Raji (cell line): ENCODE data around the gene PRR36.

Source experiments
- POLR2A ChIP-seq: IDR thresholded peaks from 2 replicates; pipeline ENCODE4 v1.6.1; 2011; ENCODE audit warnings: low read depth, low read length, control low read depth; ENCODE audit not compliant: insufficient read depth

PRR36 gene

DNA sequence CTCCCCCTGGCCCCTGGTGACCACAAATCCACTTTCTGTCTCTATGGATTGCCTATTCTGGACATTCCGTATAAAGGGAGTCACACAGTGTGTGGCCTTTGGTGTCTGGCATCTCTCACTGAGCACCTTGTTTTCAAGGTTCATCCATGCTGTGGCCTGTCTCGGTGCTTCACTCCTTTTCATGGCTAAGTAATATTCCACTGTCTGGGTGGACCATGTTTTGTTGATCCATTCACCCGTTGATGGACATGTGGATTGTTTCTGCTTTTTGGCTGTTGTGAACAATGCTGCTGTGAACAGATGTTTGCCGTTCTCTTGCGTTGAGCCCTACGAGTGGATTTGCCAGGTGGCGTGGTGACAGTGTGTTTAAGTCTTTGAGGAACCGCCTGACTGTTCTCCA is 33.6 kb downstream of the PRR36 start:
- no peak for TF ChIP-seq POLR2A

DNA sequence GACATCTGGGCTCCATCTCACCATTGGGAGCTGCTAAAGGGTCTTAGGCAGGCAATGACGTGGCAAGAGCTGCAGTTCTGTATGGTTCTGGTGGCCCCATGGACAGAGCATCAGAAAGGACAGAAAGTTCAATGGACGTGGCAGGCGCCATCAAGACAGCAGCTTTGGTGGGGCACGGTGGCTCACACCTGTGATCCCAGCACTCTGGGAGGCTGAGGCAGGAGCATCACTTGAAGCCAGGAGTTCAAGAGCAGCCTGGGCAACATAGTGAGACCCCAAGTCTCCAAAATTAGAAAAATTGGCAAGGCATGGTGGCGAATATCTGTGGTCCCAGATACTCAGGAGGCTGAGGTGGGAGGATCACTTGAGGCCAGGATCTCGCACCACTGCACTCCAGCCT is 34.7 kb downstream of the PRR36 start:
- no peak for TF ChIP-seq POLR2A

DNA sequence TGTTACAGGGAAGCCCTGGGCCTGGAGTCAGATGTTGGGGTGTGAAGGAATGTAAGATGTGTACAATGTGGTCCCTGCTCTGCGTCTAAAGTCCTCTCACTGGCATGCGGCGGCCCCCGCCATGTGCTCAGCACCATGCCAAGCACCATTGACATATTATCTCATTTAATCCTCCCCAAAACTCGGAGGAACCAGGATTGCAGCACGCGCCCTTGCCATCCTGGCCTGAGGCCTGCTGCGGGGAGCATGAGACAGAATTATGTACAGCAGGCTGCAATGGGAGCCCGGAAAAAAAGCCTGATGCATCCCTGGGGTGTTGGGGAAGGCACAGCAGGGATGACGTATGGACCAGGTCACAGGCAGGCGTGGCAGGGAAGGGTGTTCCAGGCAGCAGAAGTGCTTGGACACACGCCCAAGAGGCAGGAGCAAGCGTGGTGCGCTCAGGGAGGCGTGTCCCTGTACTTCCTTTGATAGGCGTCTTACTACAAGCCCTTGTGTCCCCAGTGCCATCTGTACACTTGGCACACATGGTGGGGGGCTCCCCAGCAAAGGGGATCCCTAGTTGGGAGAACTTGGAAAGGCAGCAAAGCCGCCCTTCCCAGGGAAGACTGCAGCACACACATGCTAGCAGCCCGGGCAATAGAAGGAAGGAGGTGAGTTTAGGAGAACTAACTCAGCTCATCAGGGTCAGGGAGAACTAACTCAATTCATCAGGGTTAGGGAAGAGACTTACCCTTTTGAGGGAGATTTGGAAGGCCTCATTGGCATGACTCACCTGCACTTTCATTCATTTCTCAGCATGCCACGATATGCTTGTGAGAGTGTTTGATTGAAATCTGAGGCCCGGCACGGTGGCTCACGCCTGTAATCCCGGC is 40.7 kb downstream of the PRR36 start:
- no peak for TF ChIP-seq POLR2A

DNA sequence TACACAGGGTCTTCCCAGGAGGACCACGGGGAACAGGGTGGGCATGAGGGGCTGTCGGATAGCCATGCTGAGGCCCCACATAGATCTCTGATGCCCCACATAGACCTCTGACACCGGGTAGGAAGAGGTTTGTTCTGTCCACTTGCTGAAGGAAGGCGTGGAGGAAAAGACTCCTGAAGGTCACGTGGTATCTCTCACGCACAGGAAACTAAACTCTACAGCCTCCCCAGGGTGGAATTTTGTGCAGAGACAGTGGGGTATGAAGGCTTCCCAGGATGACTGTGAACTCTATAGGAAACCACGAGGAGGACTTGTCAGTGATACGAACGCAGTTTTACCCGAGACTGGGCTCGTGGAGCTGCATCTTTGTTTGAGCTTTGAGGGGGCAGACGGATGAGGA is 41.4 kb downstream of the PRR36 start:
- TF ChIP-seq POLR2A: no peak

DNA sequence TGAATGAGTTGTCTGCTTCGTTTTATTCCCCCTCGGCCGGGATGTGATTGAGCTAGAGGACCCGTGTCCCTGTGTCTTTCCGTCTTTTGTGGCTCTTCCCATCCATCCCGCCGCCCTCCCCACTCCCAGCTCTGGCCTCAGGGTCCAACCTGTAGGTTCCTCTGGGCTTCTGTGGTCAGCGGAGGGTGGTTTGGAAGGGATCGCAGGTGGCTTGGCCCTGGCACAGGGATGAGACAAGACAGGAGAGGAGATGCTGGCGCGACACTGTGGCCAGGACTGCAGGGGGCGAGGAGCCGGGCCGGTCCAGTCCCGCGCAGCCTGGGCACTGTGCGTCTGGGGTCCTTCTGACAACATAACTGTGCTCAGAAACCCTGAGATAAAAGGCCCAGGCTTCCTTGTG is 42.2 kb downstream of the PRR36 start:
- TF ChIP-seq POLR2A: no peak

DNA sequence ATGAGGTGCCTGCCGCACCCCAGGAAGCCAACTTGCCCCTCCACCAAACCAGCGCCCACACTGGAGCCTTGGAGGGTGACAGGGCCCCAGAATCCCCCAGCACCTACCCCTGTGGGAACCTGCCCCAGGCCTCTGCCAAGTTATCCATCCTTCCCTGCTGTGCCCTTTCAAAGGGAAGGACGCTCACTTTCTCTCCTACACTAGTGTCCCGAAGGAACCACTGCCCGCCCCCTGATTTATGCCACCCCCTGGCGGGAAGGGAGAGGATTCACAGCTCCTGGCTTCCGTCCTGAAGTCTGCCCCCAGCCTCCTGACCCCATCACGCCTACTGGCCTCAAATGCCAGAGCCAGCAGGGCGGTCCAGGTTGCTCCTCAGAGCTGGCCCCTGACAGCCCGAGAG is 42.7 kb downstream of the PRR36 start:
- no peak for TF ChIP-seq POLR2A

DNA sequence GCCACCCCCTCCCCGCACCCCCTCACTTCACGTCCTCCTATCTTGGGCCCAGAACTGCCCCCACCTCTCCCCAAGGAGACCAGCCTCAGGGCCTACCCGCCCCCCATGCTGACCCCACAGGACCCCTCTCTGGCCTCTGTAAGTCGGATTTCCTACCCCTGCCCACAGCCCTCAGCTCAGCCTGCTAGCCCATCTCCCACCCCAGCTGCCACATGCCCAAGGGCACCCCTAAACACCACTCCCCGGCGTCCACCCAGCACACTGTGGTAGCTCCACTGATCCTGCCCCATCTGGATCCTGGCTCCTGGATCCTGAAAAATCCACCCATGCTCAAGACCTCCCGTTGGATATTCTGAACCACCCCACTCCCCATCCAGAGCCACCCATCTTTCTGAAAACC is 43.4 kb downstream of the PRR36 start:
- no peak for TF ChIP-seq POLR2A

DNA sequence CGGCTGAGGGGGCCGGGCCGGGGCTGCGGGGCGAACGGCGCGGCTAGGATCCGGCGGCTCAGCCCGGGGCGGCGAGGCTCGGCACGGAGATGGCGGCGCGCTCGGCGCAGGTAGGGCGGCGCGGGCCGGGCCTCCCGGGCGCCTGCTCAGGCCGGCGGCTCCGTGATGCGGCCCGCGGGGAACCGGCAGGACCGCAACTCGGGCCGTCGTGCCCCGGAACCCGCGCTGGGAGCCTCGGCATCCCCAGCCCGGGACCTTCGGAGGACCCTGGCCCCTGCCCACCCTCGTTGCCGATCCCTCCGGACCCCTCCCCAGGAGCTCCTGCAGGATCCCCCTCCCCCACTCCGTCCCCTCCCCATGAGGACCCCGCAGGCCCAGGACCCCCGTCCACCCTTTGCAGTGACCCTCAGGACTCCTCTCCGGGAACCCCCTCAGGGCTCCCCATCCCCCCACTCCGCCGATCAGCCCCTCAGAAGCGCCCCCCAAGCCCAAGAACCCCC is 43.9 kb downstream of the PRR36 start:
- no peak for TF ChIP-seq POLR2A

DNA sequence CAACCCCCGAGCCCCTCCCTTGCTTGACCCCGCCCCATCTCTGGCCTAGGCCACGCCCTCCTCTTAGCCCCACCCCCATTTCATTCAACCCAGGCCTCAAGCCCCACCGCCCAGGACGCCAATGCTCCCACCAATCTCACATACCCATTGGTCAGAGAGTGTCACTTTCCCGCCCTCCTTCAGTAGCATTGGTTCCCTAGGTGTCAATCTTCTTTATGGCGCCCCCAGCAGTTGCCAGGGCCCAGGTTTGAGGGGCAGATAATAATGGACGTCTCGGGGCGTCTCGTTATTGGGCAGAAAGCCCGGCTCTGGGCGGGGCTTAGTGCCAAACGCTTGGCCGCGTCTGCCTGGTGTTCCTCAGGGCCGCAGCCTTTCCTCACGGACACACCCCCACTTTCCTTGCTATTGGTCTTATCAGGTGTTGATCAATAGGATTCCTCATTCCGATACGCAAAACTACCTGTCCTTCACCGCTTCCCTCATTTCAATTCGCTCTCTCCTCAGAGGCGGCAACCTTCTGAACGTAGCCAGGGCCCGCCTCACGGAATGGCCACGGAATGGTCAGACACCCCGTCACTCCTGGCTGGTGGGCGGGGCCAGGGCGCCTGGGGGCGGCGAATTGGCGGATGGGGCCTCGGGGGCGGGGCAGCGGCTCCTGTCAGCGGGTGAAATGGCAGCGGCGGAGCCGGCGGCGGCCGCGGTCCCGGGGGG is 44.5 kb downstream of the PRR36 start, which contains the start of gene EVI5L:
EVI5L (plus strand) TSS at position 658 of the 711 bp plus-strand sequence. CDS start 16,325 bp downstream, outside the sequence.
- no peak for TF ChIP-seq POLR2A

DNA sequence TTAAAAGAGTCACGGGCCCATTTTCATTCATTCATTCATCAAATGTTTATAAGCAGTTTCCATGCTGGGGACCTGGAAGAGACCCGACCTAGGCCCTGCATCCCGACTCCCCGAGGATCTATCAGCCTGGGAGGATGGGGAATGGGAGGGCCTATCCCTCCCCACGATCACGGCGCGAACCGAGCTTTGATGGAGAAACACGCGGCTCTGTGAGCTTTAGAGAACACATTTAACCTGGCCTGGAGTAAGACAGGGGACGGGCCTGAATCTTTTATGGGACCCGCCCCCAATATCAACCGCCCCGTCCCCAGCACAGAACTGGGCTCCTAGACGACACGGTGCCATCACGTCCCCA is 45.0 kb downstream of the PRR36 start:
- TF ChIP-seq POLR2A: no peak

DNA sequence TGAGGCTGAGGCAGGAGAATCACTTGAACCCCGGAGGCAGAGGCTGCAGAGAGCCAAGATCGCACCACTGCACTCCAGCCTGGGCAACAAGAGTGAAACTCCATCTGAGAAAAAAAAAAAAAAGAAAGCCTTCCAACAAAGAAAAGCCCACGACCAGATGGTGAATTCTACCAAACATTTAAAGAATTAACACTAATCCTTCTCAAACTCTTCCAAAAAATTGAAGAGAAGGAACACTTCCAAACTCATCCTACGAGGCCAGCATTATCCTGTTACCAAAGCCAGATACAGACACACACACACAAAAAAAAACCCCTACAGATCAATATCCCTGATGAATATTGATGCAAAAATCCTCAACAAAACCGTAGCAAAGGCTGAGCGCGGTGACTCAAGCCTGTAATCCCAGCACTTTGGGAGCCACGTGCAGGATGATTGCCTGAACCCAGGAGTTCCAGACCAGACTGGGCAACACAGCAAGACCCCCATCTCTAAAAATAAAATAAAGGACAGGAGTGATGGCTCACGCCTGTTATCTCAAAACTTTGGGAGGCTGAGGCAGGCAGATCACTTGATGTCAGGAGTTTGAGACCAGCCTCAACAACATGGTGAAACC is 50.4 kb downstream of the PRR36 start:
- no peak for TF ChIP-seq POLR2A

DNA sequence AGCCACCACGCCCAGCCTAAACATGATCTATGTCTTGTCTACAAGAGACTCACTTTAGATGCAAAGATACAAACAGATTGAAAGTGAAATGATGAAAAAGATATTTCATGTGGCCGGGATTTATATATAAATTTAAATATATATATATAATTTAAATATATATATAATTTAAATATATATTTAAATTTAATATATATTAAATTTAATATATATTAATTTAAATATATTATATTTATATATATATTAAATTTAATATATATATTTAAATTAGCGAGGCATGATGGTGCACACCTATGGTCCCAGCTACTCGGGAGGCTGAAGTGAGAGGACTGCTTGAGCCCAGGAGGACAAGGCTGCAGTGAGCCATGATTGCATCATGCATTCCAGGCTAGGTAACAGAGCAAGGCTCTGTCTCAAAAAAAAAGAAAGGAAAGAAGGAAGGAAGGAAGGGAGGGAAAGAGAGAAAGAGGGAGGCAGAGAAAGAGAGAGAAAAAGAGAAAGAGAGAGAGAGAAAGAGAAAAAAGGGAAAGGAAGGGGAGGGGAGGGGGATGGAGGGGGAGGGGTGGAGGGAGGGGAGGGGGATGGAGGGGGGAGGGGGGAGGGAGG is 51.2 kb downstream of the PRR36 start:
- TF ChIP-seq POLR2A: no peak

DNA sequence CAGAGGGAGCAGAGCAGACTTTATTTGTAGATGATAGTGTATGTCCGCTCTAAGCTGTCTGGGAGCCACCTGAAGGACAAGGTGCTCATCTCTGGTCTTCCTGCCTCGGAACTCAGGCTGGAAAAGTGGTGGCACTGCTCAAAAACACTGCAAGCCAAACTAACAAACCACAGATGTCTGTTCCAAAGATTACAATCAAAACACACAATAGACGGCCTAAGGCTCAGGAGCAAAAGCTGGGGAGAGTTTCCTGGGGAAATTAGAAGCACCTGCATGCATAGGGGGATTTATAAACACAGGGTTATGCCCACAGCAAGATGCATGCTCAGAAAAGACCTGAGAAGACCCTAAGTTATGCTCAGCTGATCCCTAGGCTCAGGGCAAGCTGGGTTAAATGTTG is 53.6 kb downstream of the PRR36 start:
- TF ChIP-seq POLR2A: no peak

DNA sequence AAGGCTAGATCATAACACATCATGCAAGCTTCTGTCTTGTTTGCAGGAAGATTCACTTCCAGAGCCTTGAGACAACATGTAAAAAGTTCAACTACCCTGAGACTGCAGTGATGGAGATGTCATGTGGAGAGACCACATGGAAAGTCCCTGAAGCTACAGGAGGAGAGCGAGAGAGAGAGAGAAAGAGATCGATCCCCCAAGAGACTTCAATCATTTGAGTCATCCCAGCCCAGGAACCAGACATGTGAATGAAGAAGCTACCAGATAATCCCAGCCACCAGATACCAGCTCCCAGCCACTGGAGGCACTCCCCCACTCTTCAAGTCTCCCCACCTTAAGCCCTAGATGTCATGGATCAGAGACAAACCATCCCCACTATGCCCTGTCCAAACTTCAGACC is 54.9 kb downstream of the PRR36 start:
- no peak for TF ChIP-seq POLR2A

DNA sequence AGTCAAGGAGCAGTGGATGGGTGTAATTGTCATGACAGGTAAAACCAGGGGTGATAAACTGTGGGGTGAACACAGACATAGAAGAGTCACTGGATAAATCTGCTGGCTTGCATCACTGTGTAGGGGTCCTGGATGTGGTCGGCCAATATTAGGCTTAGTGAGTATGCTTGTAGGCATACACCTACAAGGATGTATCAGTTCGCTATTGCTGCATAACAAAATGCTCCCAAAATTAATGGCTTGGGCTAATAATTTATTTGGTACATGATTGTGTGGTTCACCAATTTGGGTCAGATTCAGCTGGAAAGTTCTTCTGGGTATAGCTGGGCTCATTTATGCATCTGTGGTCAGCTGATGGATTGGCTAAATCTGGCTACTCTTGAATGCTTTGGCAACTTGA is 55.4 kb downstream of the PRR36 start:
- TF ChIP-seq POLR2A: no peak
